Lower leg skin (tissue), 4 donors: ENCODE measurements around the gene MRPL36. TPM values are rescaled to one million over a fixed set of nuclear protein-coding genes. Genes with fewer than 3 reads are reported as not detected.

Experiments
- DNase-seq, 2 donors: peaks; one replicate each; pipeline ENCODE4 v3.0.0-alpha.2; 2019; ENCODE audit warnings: low spot score in 2 of 2
- H3K4me3 ChIP-seq: fragments of 200-600 bp; sonication (generic); 2 replicates; pipeline ENCODE4 v1.5.1; 2017; ENCODE audit warnings: mild to moderate bottlenecking, low read depth; ENCODE audit not compliant: poor library complexity, severe bottlenecking
- POLR2A ChIP-seq, 2 donors: fragments of 450-650 bp; IDR thresholded peaks; one replicate each; pipeline ENCODE4 v1.6.1; 2016 to 2017; ENCODE audit warnings: antibody characterized with exemption in 2 of 2, mild to moderate bottlenecking in 1 of 2, moderate library complexity in 1 of 2
- WGBS, 2 donors: methylation state at CpG; one replicate each; pipeline ENCODE4 v1.1.5; 2018; 5-methylcytosine and 5-hydroxymethylcytosine counted together
- intact Hi-C: fragments of 100-400 bp; cut with DNase I; formaldehyde crosslinking; loops from one replicate; pipeline ENCODE4 v1.15.0; 2023; ENCODE audit warnings: low total_unique reads
- total RNA-seq, 4 donors: library from RNA; depleted of rRNA; stranded (reverse); fragments of >200 nt; gene quantifications; one replicate each; pipeline ENCODE4 v1.1.0, GENCODE V29; 2016
- TF ChIP-seq, protein P1 (sequence below), 3 donors: fragments of 450-650 bp; IDR thresholded peaks; one replicate each; pipeline ENCODE4 v1.5.1; 2016; ENCODE audit warnings: antibody characterized with exemption in 3 of 3, mild to moderate bottlenecking in 3 of 3, moderate library complexity in 2 of 3

The MRPL36 gene
- total RNA-seq, 4 donors from 2014 or later: 34.6 to 59.4 (median 42.6) TPM

DNA sequence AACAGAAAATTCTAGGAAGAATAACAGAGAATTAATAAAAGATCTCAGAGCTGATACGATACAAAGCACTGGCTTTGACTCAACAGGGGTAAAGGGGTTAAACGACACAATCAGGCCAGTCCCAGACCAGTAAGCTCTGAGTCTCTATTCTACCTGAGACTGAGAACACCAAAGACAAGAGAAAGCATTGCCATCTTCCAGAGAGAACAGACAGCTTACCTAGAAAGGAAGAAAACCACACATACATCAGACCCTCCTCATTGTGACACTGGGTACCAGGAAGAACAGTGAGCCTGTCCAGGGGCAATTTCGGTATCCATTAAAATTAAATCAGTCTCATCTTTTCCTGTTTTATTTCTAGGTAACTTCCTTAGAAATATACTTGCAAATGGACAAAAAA lies 41.1 kb downstream of the MRPL36 start:
- intact Hi-C loops: no loop called here
- no peak for DNase-seq
- 77 to 96% methylated on average over 3 of the region's 3 CpGs for WGBS, 2 donors
- no peak overlapping the region for H3K4me3 ChIP-seq
- TF ChIP-seq, protein P1, sequence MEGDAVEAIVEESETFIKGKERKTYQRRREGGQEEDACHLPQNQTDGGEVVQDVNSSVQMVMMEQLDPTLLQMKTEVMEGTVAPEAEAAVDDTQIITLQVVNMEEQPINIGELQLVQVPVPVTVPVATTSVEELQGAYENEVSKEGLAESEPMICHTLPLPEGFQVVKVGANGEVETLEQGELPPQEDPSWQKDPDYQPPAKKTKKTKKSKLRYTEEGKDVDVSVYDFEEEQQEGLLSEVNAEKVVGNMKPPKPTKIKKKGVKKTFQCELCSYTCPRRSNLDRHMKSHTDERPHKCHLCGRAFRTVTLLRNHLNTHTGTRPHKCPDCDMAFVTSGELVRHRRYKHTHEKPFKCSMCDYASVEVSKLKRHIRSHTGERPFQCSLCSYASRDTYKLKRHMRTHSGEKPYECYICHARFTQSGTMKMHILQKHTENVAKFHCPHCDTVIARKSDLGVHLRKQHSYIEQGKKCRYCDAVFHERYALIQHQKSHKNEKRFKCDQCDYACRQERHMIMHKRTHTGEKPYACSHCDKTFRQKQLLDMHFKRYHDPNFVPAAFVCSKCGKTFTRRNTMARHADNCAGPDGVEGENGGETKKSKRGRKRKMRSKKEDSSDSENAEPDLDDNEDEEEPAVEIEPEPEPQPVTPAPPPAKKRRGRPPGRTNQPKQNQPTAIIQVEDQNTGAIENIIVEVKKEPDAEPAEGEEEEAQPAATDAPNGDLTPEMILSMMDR (IDR thresholded peaks at IDR 0.05): no peak
- no peak for TF ChIP-seq POLR2A (IDR thresholded peaks at IDR 0.05)

DNA sequence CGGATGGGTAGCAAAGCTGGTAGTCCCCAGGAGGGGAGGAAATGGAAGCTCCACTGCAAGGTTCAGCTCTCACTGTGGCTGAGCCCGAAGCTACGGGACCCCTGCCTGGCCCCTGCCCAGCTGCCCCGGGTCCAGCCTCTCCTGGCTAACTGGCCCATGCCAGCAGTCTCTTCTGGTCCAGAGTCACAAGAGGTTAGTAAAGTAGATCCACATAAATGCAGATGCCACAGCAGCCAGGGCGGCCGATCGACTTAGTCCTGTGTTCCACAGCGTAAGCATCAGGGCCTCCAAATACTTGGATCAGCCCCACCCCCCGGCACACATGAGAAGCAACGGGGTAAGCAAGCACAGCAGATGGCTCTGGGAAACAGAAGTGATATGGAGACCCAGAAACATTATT lies 42.1 kb downstream of the MRPL36 start:
- 89% methylated on average over 6 to 10 of the region's 10 CpGs for WGBS, 2 donors
- intact Hi-C loops: no loop called here
- TF ChIP-seq POLR2A (IDR thresholded peaks at IDR 0.05): no peak
- TF ChIP-seq, protein P1 (IDR thresholded peaks at IDR 0.05): no peak
- no peak overlapping the region for H3K4me3 ChIP-seq
- DNase-seq: peak in 1 of 2 donors; percentile 68

DNA sequence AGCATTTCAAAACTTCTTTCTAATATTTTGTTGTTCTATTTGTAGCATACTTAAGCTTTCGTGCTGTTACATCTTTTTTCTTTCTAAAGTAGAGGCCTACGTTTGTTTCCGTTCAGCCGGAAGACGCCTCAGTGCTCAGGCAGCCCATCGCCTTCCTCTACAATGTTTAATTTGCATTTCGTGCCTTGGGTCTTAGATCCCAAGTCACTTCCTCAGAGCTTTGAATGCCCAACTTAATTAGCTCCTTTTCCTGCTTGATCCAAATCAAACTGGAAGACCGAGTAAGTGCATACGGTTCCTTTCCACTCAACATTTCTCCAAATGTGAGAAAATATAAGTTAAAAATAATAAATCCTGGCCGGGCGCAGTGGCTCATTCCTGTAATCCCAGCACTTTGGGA lies 43.2 kb downstream of the MRPL36 start:
- intact Hi-C loops: no loop called here
- no peak for DNase-seq
- TF ChIP-seq POLR2A (IDR thresholded peaks at IDR 0.05): no peak
- TF ChIP-seq, protein P1 (IDR thresholded peaks at IDR 0.05): no peak
- H3K4me3 ChIP-seq: no peak overlapping the region
- 77 to 81% methylated on average over 11 of the region's 11 CpGs for WGBS, 2 donors

DNA sequence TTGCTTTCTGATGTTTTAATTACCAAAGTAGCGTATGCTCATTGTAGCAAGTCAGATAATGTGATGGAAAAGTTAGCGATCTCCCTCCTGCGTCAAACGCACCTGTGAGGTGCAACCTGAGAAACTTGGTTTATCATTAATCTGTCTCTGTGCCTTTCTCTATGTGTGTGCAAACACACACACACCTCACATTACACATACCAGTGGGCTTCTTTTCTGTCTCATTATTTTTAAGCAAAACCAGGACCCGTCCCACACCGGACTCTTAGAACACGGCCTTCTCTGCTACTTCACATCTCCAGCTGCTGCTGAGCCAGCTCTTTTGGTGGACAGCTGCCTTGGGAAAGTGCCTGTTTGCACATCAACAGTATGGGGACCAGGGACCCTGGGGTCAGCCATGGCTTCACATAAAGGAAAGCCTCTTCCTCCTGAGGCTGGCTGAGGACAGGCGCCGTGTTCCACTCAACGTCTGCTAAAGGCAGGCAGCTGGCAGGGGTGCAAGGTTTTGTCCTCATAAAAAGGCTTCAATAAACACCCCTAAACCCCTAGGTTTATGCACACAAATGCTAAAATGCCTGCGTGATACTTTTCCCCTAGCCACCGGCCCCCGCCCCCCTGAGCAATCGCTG lies 44.2 kb downstream of the MRPL36 start:
- TF ChIP-seq POLR2A (IDR thresholded peaks at IDR 0.05): no peak
- DNase-seq: peak in 1 of 2 donors; percentile 74
- intact Hi-C loops: no loop called here
- H3K4me3 ChIP-seq: no peak overlapping the region
- 76 to 78% methylated on average over 14 of the region's 14 CpGs for WGBS, 2 donors

DNA sequence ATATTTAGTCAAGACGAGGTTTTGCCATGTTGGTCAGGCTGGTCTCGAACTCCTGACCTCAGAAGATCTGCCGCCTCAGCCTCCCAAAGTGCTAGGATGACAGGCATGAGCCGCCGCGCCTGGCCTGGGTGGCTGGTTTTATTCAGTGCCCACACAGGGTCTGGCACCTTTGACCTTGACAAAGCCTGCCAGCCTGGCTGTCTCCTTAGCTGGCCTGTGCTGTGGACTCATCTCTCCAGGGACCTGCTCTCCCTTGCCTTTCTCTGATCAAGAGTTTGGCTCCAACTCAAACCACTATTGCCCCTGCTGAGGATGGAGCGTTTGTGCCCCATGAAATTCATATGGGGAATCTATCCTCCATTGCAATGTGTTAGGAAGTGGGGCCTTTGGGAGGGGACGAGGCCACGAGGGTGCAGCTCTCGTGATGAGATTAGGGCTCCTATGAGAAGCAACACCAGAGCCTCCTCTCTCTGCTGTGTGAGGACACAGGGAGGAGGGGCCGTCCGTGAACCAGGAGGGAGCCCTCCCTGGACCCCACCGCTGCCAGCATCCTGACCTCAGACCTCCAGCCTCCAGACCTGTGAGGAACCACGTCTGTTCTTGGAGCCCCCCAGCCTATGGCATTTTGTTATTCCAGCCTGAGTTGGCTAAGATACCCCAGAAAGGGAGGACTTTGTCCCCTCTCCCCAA lies 45.0 kb downstream of the MRPL36 start:
- peak in 1 of 2 donors; percentile 70 for DNase-seq
- intact Hi-C loops: no loop called here

DNA sequence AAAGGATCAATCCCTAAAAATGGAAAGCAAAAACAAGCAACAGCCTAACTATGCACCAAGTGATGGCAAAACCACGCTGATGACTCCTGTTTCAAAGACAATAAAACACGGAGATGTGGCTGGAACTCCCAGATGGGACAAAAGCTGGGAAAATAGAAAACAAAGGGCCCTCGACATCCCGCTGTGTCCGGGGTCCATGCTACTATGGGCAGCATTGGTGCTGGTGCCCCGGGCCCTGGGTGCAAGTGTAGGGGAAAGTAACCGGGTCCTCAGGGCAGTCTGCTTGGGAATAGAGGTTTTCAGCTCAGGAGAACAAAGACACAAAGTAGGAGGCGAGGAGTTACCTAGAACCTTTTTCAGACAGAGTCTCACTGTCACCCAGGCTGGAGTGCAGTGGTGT lies 46.1 kb downstream of the MRPL36 start:
- DNase-seq: peak in 1 of 2 donors; percentile 54
- H3K4me3 ChIP-seq: no peak overlapping the region
- 74 to 79% methylated on average over 8 of the region's 8 CpGs for WGBS, 2 donors
- intact Hi-C loops: no loop called here
- TF ChIP-seq POLR2A (IDR thresholded peaks at IDR 0.05): no peak
- TF ChIP-seq, protein P1 (IDR thresholded peaks at IDR 0.05): no peak

More for the DNA sequence above, 45.0 kb downstream of the MRPL36 start:
- WGBS, 2 donors: 85 to 90% methylated on average over 12 to 14 of the region's 14 CpGs
- no peak overlapping the region for H3K4me3 ChIP-seq
- TF ChIP-seq, protein P1 (IDR thresholded peaks at IDR 0.05): no peak
